NCI-H2107 (cell line): Measurements from ENCODE around the gene MS4A7.

Experiments used
- DNase-seq: peaks from one replicate; lab custom pipeline; 2025; lab: John Stamatoyannopoulos, UW

MS4A7 gene

GRCh38 chr11:60370811-60371298 is 7.5 kb upstream of the MS4A7 start:
- DNase-seq: no peak

- no peak for DNase-seq
Observed at GRCh38 chr11:60371386-60371785, 6.9 kb upstream of the MS4A7 start.

DNA sequence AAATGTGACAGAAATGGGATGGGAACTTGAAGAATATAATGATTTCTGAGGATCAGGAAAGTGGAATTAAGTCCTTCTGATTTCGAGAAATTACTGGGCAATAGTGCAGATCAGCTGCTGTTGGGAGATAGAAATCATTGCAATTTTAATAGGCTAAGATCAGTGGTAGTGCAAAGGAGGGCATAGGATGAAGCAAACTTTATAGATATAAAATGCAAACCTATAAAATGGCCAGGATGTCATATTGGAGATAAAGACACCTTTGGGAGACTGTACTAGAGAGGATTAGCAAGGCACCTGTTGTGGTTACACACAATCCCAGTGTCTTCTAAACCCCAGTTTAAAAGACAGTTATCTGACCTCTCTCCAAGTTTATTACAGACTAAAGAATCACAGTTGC is 6.5 kb upstream of the MS4A7 start:
- no peak for DNase-seq

DNA sequence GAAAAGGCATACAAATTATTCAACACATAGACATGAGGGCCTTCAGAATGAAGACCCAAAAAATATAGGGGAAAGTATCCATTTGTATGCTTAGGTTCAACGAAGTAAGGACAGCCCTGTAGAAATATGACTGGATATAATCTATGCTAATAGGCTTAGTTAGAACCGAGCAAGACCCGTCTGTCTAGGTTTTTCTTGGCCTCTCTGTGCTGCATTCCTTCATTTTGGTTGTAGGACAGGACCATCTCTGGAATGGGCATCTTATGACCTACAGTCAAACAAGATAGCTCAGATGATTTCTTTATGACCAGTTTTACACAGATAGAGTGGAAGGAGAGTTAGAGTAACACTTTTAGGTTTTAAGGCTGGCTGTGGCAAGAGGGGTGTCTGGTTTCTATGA is 5.6 kb upstream of the MS4A7 start:
- DNase-seq: no peak

- DNase-seq: no peak
Observed at GRCh38 chr11:60375316-60375715, 3.0 kb upstream of the MS4A7 start.

GRCh38 chr11:60376601-60377000 is 1.7 kb upstream of the MS4A7 start:
- DNase-seq: no peak

GRCh38 chr11:60377401-60378136 is 763 bp upstream of the MS4A7 start:
- DNase-seq: no peak

DNA sequence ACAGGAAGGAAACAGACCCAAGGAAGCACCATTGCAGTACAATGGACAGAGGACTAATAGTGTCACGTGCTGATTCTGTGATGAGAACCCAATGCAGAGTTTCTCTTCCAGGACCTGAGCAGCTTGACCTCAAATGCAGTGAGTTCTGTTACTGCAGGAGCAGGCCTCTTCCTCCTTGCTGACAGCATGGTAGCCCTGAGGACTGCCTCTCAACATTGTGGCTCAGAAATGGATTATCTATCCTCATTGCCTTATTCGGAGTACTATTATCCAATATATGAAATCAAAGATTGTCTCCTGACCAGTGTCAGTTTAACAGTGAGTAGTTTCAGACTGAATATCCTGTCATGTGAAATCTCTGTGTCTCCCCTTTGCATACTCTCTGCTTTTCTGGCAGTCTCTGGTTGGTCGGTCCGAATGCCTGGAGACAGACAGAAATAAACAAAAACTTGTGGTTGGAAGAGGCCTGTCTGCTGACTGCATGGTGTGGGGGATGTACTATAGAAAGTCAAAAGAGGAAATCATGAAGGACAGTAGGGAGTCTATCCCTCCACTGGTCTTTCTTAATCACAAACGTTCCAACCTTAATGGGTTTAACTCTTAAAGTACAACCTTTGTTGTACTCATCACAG is 11.1 kb downstream of the MS4A7 start:
- DNase-seq: no peak

- DNase-seq: no peak
Observed at GRCh38 chr11:60390419-60390818, 12.1 kb downstream of the MS4A7 start.

DNA sequence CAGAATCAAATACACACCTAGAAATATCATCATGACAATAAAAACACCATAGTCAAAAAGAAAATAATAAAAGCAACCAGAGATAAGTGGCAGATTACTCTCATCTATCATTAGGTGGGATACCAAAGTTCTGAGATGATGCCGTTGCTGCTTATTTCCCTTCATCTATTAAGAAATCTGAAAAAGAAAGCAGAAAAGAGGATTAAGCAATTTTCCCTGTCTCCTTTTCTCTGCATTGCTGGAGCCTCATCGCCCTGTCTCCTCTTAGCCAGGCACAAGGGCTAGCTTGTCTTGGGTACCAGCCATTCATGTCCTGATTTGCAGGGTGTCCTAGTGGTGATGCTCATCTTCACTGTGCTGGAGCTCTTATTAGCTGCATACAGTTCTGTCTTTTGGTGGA is 14.0 kb downstream of the MS4A7 start:
- DNase-seq: no peak

- DNase-seq: no peak
Observed at GRCh38 chr11:60393016-60393415, 14.7 kb downstream of the MS4A7 start.

- DNase-seq: no peak
Observed at GRCh38 chr11:60394666-60395380, 16.5 kb downstream of the MS4A7 start.

DNA sequence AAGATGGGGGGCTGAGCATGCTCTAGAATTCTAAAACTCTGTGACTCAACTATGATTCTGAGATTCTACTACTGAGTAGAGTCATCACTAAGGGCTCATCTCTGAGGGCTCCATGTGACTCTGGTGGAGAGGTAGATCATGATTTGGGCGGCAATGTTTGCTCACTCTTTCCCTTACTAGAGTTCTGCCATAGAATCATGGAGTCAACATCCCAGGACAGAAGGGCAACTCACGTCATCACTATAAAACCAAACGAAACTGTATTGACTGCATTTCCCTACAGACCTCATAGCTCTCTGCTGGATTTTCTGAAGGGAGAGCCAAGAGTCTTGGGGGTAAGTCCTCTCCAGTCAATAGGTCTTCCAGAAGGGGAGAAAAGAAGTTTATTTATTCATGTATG is 18.1 kb downstream of the MS4A7 start, which contains the start of gene MS4A14:
Gene MS4A14, plus strand, starts transcription at position 78 of the 400 bp plus-strand sequence. Its CDS starts 120 bp downstream, at position 198.
- DNase-seq: no peak

GRCh38 chr11:60396799-60397198 is 18.5 kb downstream of the MS4A7 start:
- no peak for DNase-seq

- DNase-seq: no peak
Observed at GRCh38 chr11:60420015-60420414, 41.7 kb downstream of the MS4A7 start.

- no peak for DNase-seq
Observed at GRCh38 chr11:60422609-60423008, 44.3 kb downstream of the MS4A7 start.

DNA sequence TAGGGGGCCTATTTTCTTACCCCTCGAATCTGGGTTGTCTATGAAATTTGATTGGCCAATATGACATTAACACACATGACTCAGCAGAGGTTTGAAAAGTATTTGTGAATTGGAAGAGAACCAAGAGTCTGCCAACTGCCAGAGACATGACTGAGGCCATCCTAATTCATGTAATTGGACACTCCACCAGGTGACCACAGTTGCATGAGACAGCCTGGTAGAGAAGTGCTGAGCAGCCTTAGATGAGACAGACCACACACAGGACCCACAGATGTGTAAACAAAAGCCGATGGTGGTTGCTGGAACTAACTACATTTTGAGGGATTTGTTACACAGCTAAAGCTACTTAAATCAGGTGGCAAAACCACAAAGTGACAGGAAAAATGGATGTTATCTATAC is 50.2 kb downstream of the MS4A7 start:
- no peak for DNase-seq

DNA sequence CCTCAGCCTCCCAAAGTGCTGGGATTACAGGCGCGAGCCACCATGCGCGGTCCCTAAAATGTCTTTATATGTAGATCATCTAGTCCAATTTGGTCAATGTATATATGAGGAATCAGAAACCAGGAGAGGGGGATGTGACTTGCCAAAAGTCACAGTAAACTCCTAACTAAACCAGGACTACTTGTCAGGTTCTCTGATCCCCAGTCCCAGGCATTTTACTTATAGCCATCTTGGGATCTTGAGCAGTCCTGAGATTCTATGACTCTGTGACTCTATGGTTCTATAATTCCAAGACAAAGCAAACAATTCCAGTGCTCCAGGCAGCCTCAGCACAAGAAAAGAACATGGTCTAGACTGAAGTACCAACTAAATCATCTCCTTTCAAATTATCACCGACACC is 50.9 kb downstream of the MS4A7 start, which contains the start of gene MS4A5:
Gene MS4A5, plus strand, starts transcription at position 301 of the 400 bp plus-strand sequence. CDS start 103 bp downstream, outside the sequence.
- DNase-seq: no peak

- no peak for DNase-seq
Observed at GRCh38 chr11:60431251-60431650, 52.9 kb downstream of the MS4A7 start.

DNA sequence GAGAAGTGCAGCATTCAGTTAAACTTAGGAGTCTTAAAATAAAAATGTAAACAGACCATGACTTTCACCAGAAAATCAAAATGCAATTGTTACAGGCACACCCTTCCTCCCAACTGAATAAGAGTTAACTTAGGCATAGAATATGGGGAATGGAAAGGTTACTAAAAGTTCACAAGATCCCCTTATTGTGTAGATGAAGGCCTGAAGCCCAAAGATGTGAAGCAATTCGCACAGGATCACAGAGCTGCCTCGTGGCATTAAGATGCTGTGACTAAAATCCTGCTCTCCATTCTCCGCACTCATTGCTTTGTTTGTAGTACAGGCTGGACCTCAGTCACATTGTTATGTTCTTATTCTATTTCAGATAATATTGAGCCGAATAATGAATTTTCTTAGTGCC is 55.1 kb downstream of the MS4A7 start:
- DNase-seq: no peak
